ENCODE data around the gene WDR1. TPM values are rescaled to one million over a fixed set of nuclear protein-coding genes. Genes with fewer than 3 reads are reported as not detected.

Gene WDR1
- total RNA-seq, 1 experiment from 2014 or later: 180 TPM

GRCh38 chr4:10098780-10099160 is 17.8 kb downstream of the WDR1 start:
- peak; percentile 84 for DNase-seq (ENCODE audit: low read depth)

- DNase-seq (ENCODE audit: low read depth): peak; percentile 57
Observed at GRCh38 chr4:10097906-10098779, 18.5 kb downstream of the WDR1 start.

GRCh38 chr4:10096978-10097335 is 19.6 kb downstream of the WDR1 start:
- DNase-seq (ENCODE audit: low read depth): no peak

GRCh38 chr4:10096201-10096977 is 20.2 kb downstream of the WDR1 start:
- DNase-seq (ENCODE audit: low read depth): peak; percentile 95

GRCh38 chr4:10095296-10095991 is 21.2 kb downstream of the WDR1 start:
- DNase-seq (ENCODE audit: low read depth): peak; percentile 74

GRCh38 chr4:10094841-10095240 is 21.8 kb downstream of the WDR1 start:
- DNase-seq (ENCODE audit: low read depth): no peak

- DNase-seq (ENCODE audit: low read depth): peak; percentile 94
Observed at GRCh38 chr4:10093801-10094552, 22.6 kb downstream of the WDR1 start.

GRCh38 chr4:10093271-10093621 is 23.4 kb downstream of the WDR1 start:
- DNase-seq (ENCODE audit: low read depth): no peak

GRCh38 chr4:10092481-10093270 is 23.9 kb downstream of the WDR1 start:
- peak; percentile 48 for DNase-seq (ENCODE audit: low read depth)

GRCh38 chr4:10091531-10092181 is 24.9 kb downstream of the WDR1 start:
- DNase-seq (ENCODE audit: low read depth): no peak

GRCh38 chr4:10090467-10091250 is 25.9 kb downstream of the WDR1 start:
- no peak for DNase-seq (ENCODE audit: low read depth)

GRCh38 chr4:10089346-10089745 is 27.3 kb downstream of the WDR1 start:
- DNase-seq (ENCODE audit: low read depth): no peak

- no peak for DNase-seq (ENCODE audit: low read depth)
Observed at GRCh38 chr4:10088135-10089010, 28.2 kb downstream of the WDR1 start.

GRCh38 chr4:10087152-10087791 is 29.3 kb downstream of the WDR1 start:
- DNase-seq (ENCODE audit: low read depth): no peak

GRCh38 chr4:10086506-10087120 is 30.0 kb downstream of the WDR1 start:
- DNase-seq (ENCODE audit: low read depth): no peak

GRCh38 chr4:10085828-10086505 is 30.6 kb downstream of the WDR1 start:
- no peak for DNase-seq (ENCODE audit: low read depth)

GRCh38 chr4:10085386-10085785 is 31.2 kb downstream of the WDR1 start:
- DNase-seq (ENCODE audit: low read depth): no peak

All from RPMI7951 (cell line).